Epithelial cell of esophagus (primary cell): ENCODE results near the gene ANKRD63.

Experiments used
- DNase-seq: peaks from one replicate; pipeline ENCODE4 v3.0.0; 2010; ENCODE audit warnings: low read depth
- H3K4me3 ChIP-seq: 2 replicates; pipeline ENCODE4 v1.5.1; 2011; ENCODE audit warnings: mild to moderate bottlenecking, low read length, control low read depth
- TF ChIP-seq, protein P1 (sequence below): IDR thresholded peaks from 2 replicates; pipeline ENCODE4 v1.5.1; 2011; ENCODE audit warnings: low read depth, mild to moderate bottlenecking, low read length, control low read depth, inconsistent platforms; ENCODE audit not compliant: insufficient read depth; ENCODE audit errors: missing control alignments

ANKRD63 gene

GRCh38 chr15:40302288-40302886 is 19.5 kb upstream of the ANKRD63 start:
- H3K4me3 ChIP-seq = no peak overlapping the region
- no peak for DNase-seq
- TF ChIP-seq, protein P1, sequence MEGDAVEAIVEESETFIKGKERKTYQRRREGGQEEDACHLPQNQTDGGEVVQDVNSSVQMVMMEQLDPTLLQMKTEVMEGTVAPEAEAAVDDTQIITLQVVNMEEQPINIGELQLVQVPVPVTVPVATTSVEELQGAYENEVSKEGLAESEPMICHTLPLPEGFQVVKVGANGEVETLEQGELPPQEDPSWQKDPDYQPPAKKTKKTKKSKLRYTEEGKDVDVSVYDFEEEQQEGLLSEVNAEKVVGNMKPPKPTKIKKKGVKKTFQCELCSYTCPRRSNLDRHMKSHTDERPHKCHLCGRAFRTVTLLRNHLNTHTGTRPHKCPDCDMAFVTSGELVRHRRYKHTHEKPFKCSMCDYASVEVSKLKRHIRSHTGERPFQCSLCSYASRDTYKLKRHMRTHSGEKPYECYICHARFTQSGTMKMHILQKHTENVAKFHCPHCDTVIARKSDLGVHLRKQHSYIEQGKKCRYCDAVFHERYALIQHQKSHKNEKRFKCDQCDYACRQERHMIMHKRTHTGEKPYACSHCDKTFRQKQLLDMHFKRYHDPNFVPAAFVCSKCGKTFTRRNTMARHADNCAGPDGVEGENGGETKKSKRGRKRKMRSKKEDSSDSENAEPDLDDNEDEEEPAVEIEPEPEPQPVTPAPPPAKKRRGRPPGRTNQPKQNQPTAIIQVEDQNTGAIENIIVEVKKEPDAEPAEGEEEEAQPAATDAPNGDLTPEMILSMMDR = no peak

DNA sequence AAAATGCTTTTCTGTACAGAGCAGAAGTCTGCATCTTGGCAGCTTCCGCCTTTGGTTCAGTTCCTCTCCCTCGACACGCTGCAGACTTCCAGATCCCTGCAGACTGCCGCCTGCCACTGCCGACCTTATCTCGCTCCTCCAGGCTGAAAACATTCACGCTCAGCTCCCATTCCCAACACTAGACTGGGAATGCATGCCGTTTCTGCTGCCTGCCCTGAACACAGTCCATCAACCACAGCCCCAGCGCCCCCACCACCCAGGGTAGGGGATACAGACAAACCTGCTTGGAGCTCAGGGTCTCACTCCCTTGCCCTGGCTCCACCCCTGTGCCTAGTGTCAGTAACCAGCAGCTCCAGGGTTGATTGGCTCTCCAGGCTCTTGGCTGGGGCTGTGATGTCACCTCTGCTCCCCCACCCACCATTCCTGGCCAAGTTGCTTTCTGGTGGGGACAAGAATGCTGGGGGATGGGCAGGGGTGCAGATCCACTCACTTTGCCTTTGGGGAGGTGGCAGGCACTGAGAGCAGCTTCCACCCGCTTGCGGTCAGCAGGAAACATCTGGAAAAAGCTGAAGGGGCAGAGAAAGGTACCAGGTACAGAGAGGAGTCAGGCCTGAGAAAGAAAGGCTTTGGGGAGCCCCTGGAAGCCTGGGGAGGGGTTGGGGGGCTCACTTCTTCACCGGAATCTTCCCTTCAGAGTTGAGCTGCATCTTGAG is 18.8 kb upstream of the ANKRD63 start:
- no peak overlapping the region for H3K4me3 ChIP-seq
- no peak for DNase-seq

GRCh38 chr15:40300771-40301170 is 17.9 kb upstream of the ANKRD63 start:
- DNase-seq = no peak
- no peak overlapping the region for H3K4me3 ChIP-seq
- TF ChIP-seq, protein P1 = no peak

More for the DNA sequence above, 18.8 kb upstream of the ANKRD63 start:
- TF ChIP-seq, protein P1 = no peak

GRCh38 chr15:40300367-40300766 is 17.5 kb upstream of the ANKRD63 start:
- TF ChIP-seq, protein P1 = no peak
- DNase-seq = no peak
- no peak overlapping the region for H3K4me3 ChIP-seq

- TF ChIP-seq, protein P1 = no peak
- no peak for DNase-seq
- H3K4me3 ChIP-seq = no peak overlapping the region
Measured at GRCh38 chr15:40298216-40298935, 15.5 kb upstream of the ANKRD63 start.

GRCh38 chr15:40297356-40297755 is 14.5 kb upstream of the ANKRD63 start:
- no peak overlapping the region for H3K4me3 ChIP-seq
- TF ChIP-seq, protein P1 = no peak
- DNase-seq = no peak
